Measurements from ENCODE around the gene SLC22A23. TPM values are rescaled to one million over a fixed set of nuclear protein-coding genes. Genes with fewer than 3 reads are reported as not detected.

Gene SLC22A23
- total and polyA plus RNA-seq, 2 donors: 7.0 to 16.4 TPM

DNA sequence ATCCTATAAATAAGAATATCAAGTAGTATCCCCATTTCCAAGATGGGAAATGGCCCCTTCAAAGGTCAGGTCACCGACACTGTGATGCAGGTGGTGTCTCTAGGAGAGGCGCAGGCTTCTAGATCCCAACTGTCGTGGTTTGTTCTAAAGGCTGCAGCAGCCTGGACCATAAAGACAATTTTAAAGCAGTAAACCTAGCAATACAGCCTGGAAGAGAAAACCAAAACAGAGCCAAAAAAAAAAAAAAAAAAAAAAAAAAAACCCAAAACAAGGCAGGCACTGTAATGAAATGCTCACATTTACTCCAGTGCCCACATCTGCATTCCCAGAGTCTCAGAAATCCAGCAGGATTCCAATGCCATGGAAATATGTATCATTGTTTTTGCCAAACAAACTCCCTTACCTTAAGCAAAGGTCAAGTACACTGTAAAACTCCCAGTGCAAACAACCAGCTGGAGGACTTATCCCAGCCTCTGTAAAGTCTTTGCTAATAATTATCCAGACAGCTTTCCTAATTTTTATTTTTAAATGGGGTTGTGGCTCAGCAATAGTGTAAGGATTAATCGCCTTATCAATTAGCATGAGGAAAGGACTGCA lies 99.9 kb downstream of the SLC22A23 start:
- DNase-seq (ENCODE audit: low read depth in 6 of 9, low spot score in 9 of 9): no peak
- H3K27ac ChIP-seq (ENCODE audit: low read depth in 1 of 2, low read length in 1 of 2): peak overlapping the region; percentile 63 to 86
- H3K4me1 ChIP-seq (ENCODE audit: control insufficient read depth in 2 of 2, insufficient read depth in 2 of 2, low read length in 2 of 2): peaks cover 12 to 54% of the 10 kb centered on the region in 2 donors
- no peak overlapping the region for H3K4me3 ChIP-seq (ENCODE audit: low read length in 2 of 2)
- WGBS: 55% methylated on average over 4 of the region's 4 CpGs
- no peaks in the 10 kb centered on the region for H3K27me3 ChIP-seq (ENCODE audit: control insufficient read depth in 2 of 2, insufficient read depth in 1 of 2, low read length in 1 of 2)
- no peaks in the 10 kb centered on the region for H3K9me3 ChIP-seq (ENCODE audit: control insufficient read depth in 2 of 2, insufficient read depth in 1 of 2, low read length in 1 of 2)
- H3K36me3 ChIP-seq (ENCODE audit: control insufficient read depth in 2 of 2, insufficient read depth in 2 of 2, low read length in 1 of 2): no peaks in the 10 kb centered on the region

DNA sequence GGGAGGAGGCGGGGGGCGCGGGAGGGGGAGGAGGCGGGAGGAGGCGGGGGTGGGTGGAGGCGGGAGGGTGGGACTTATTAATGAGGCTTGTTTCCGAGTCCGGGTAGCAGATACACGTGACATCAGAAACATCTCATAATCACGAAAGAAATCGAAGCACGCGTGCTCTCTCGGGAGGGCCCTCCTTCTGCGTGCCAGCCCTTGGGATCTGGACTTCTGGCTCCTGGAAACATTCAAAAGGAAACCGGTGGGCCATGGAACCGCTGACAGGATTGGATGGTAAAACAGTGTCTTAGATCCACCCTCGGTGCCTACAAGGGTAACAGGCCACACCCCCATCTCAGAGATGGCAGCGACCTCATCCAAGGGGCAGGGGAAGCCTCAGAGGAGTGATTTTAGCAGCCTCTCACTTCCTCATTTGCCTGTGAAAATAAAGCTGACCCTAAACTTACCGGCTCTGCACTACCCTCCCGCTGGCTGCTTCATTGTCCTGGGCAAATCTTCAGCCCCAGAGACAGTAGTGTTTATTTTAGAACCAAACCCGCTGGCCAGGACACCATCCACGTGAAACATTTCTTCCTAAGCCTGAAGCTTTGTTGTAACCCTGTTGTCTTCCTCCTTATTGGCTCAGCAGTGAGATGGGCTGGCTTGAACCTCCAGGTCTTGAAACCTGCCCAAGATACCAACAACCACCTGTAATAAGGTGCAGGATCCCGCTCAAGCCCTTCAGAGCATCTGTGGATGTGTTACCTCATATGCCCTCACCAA lies 100.6 kb downstream of the SLC22A23 start:
- peak; percentile 50 to 85 (median 69) for DNase-seq (ENCODE audit: low read depth in 6 of 9, low spot score in 9 of 9)
- 13% methylated on average over 19 of the region's 24 CpGs for WGBS
- Histone ChIP-seq H3K9me3 (ENCODE audit: control insufficient read depth in 2 of 2, insufficient read depth in 1 of 2, low read length in 1 of 2) (no peaks in the 10 kb centered on the region), H3K4me1 (ENCODE audit: control insufficient read depth in 2 of 2, insufficient read depth in 2 of 2, low read length in 2 of 2) (peaks cover 12 to 54% of the 10 kb centered on the region in 2 donors), H3K27me3 (ENCODE audit: control insufficient read depth in 2 of 2, insufficient read depth in 1 of 2, low read length in 1 of 2) (no peaks in the 10 kb centered on the region), H3K4me3 (ENCODE audit: low read length in 2 of 2) (peak overlapping the region; percentile 34 to 51), H3K27ac (ENCODE audit: low read depth in 1 of 2, low read length in 1 of 2) (peak overlapping the region; percentile 63 to 86), H3K36me3 (ENCODE audit: control insufficient read depth in 2 of 2, insufficient read depth in 2 of 2, low read length in 1 of 2) (no peaks in the 10 kb centered on the region)

GRCh38 chr6:3355358-3356055 lies 101.3 kb downstream of the SLC22A23 start:
- no peaks in the 10 kb centered on the region for H3K36me3 ChIP-seq (ENCODE audit: control insufficient read depth in 2 of 2, insufficient read depth in 2 of 2, low read length in 1 of 2)
- DNase-seq (ENCODE audit: low read depth in 6 of 9, low spot score in 9 of 9): peak in 1 of 9 donors; percentile 18
- H3K27ac ChIP-seq (ENCODE audit: low read depth in 1 of 2, low read length in 1 of 2): peak overlapping the region; percentile 81 to 88
- H3K27me3 ChIP-seq (ENCODE audit: control insufficient read depth in 2 of 2, insufficient read depth in 1 of 2, low read length in 1 of 2): no peaks in the 10 kb centered on the region
- H3K4me1 ChIP-seq (ENCODE audit: control insufficient read depth in 2 of 2, insufficient read depth in 2 of 2, low read length in 2 of 2): peaks cover 12 to 57% of the 10 kb centered on the region in 2 donors
- no peaks in the 10 kb centered on the region for H3K9me3 ChIP-seq (ENCODE audit: control insufficient read depth in 2 of 2, insufficient read depth in 1 of 2, low read length in 1 of 2)
- WGBS: 26% methylated on average over 20 of the region's 20 CpGs
- H3K4me3 ChIP-seq (ENCODE audit: low read length in 2 of 2): peak overlapping the region in 1 of 2 donors; percentile 51

DNA sequence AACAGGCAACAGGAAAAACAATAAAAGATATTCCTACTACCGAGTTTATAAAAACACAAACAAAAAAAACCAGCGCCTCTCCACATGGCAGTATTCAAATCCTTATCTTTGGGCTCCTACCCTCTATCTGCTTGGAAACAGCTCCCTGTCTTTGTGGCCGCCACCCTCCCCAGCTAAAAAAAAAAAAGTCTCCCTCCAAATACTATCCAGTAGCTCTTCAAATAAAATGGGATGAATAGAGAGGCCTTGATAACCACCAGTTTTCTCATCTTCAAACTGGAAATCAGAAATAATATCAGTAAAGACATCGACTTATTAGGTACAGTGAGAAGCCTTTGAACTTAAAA lies 101.9 kb downstream of the SLC22A23 start:
- 73% methylated on average over 4 of the region's 4 CpGs for WGBS
- H3K27ac ChIP-seq (ENCODE audit: low read depth in 1 of 2, low read length in 1 of 2): peak overlapping the region; percentile 81 to 88
- peaks cover 12 to 63% of the 10 kb centered on the region in 2 donors for H3K4me1 ChIP-seq (ENCODE audit: control insufficient read depth in 2 of 2, insufficient read depth in 2 of 2, low read length in 2 of 2)
- H3K27me3 ChIP-seq (ENCODE audit: control insufficient read depth in 2 of 2, insufficient read depth in 1 of 2, low read length in 1 of 2): no peaks in the 10 kb centered on the region
- H3K9me3 ChIP-seq (ENCODE audit: control insufficient read depth in 2 of 2, insufficient read depth in 1 of 2, low read length in 1 of 2): no peaks in the 10 kb centered on the region
- H3K36me3 ChIP-seq (ENCODE audit: control insufficient read depth in 2 of 2, insufficient read depth in 2 of 2, low read length in 1 of 2): no peaks in the 10 kb centered on the region
- DNase-seq (ENCODE audit: low read depth in 6 of 9, low spot score in 9 of 9): no peak
- no peak overlapping the region for H3K4me3 ChIP-seq (ENCODE audit: low read length in 2 of 2)

- Histone ChIP-seq H3K36me3 (ENCODE audit: control insufficient read depth in 2 of 2, insufficient read depth in 2 of 2, low read length in 1 of 2) (no peaks in the 10 kb centered on the region), H3K27ac (ENCODE audit: low read depth in 1 of 2, low read length in 1 of 2) (peak overlapping the region in 1 of 2 donors; percentile 50), H3K4me3 (ENCODE audit: low read length in 2 of 2) (no peak overlapping the region), H3K9me3 (ENCODE audit: control insufficient read depth in 2 of 2, insufficient read depth in 1 of 2, low read length in 1 of 2) (no peaks in the 10 kb centered on the region), H3K4me1 (ENCODE audit: control insufficient read depth in 2 of 2, insufficient read depth in 2 of 2, low read length in 2 of 2) (peaks cover 14 to 73% of the 10 kb centered on the region in 2 donors), H3K27me3 (ENCODE audit: control insufficient read depth in 2 of 2, insufficient read depth in 1 of 2, low read length in 1 of 2) (no peaks in the 10 kb centered on the region)
- no peak for DNase-seq (ENCODE audit: low read depth in 6 of 9, low spot score in 9 of 9)
- WGBS: 85% methylated on average over 5 of the region's 5 CpGs
Measured at GRCh38 chr6:3353939-3354338, 102.9 kb downstream of the SLC22A23 start.

GRCh38 chr6:3353213-3353903 lies 103.5 kb downstream of the SLC22A23 start:
- H3K4me3 ChIP-seq (ENCODE audit: low read length in 2 of 2): no peak overlapping the region
- no peak for DNase-seq (ENCODE audit: low read depth in 6 of 9, low spot score in 9 of 9)
- H3K4me1 ChIP-seq (ENCODE audit: control insufficient read depth in 2 of 2, insufficient read depth in 2 of 2, low read length in 2 of 2): peaks cover 19 to 79% of the 10 kb centered on the region in 2 donors
- no peaks in the 10 kb centered on the region for H3K36me3 ChIP-seq (ENCODE audit: control insufficient read depth in 2 of 2, insufficient read depth in 2 of 2, low read length in 1 of 2)
- H3K27me3 ChIP-seq (ENCODE audit: control insufficient read depth in 2 of 2, insufficient read depth in 1 of 2, low read length in 1 of 2): no peaks in the 10 kb centered on the region
- H3K9me3 ChIP-seq (ENCODE audit: control insufficient read depth in 2 of 2, insufficient read depth in 1 of 2, low read length in 1 of 2): no peaks in the 10 kb centered on the region
- WGBS: 57% methylated on average over 9 of the region's 9 CpGs
- H3K27ac ChIP-seq (ENCODE audit: low read depth in 1 of 2, low read length in 1 of 2): peak overlapping the region in 1 of 2 donors; percentile 50

- Histone ChIP-seq H3K9me3 (ENCODE audit: control insufficient read depth in 2 of 2, insufficient read depth in 1 of 2, low read length in 1 of 2) (no peaks in the 10 kb centered on the region), H3K4me3 (ENCODE audit: low read length in 2 of 2) (no peak overlapping the region), H3K36me3 (ENCODE audit: control insufficient read depth in 2 of 2, insufficient read depth in 2 of 2, low read length in 1 of 2) (no peaks in the 10 kb centered on the region), H3K4me1 (ENCODE audit: control insufficient read depth in 2 of 2, insufficient read depth in 2 of 2, low read length in 2 of 2) (peaks cover 23 to 86% of the 10 kb centered on the region in 2 donors), H3K27ac (ENCODE audit: low read depth in 1 of 2, low read length in 1 of 2) (peak overlapping the region in 1 of 2 donors; percentile 52), H3K27me3 (ENCODE audit: control insufficient read depth in 2 of 2, insufficient read depth in 1 of 2, low read length in 1 of 2) (no peaks in the 10 kb centered on the region)
- no peak for DNase-seq (ENCODE audit: low read depth in 6 of 9, low spot score in 9 of 9)
- 93% methylated on average over 9 of the region's 9 CpGs for WGBS
Measured at GRCh38 chr6:3352678-3353077, 104.2 kb downstream of the SLC22A23 start.

DNA sequence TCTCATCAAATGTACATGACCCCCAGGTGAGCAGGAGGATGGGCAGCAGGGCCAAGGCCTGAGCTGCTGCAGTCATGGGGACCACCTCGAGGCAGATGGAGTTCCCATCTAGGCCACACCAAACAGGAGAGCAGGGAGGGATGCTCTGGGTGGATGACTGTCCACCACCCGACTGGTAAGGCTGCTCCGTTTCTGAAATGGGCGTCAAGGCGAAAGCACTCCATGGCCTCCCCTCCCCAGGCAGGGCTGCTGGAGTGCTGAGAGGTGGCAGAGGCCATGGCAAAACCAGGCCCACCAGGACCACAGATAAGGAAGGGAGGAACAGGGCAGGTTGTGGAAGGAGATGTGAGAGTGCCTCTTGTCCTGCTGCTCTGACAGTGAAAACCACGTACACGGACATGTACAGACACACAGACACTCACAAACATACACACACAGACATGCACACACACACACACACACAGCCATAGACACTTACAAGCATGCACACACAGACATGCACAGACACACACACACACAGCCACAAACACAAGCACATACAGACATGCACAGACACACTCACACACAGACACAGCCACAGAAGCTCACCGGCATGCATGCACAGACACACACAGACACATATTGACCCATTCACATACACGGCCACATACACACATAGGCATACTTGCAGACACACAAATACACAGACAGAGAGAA lies 104.9 kb downstream of the SLC22A23 start:
- H3K27me3 ChIP-seq (ENCODE audit: control insufficient read depth in 2 of 2, insufficient read depth in 1 of 2, low read length in 1 of 2): no peaks in the 10 kb centered on the region
- no peaks in the 10 kb centered on the region for H3K9me3 ChIP-seq (ENCODE audit: control insufficient read depth in 2 of 2, insufficient read depth in 1 of 2, low read length in 1 of 2)
- 94% methylated on average over 9 of the region's 9 CpGs for WGBS
- no peak overlapping the region for H3K27ac ChIP-seq (ENCODE audit: low read depth in 1 of 2, low read length in 1 of 2)
- H3K4me3 ChIP-seq (ENCODE audit: low read length in 2 of 2): no peak overlapping the region
- no peak for DNase-seq (ENCODE audit: low read depth in 6 of 9, low spot score in 9 of 9)
- H3K36me3 ChIP-seq (ENCODE audit: control insufficient read depth in 2 of 2, insufficient read depth in 2 of 2, low read length in 1 of 2): no peaks in the 10 kb centered on the region
- peaks cover 23 to 90% of the 10 kb centered on the region in 2 donors for H3K4me1 ChIP-seq (ENCODE audit: control insufficient read depth in 2 of 2, insufficient read depth in 2 of 2, low read length in 2 of 2)

Data from thymus (tissue), 11 donors.